Tibial nerve (tissue), 3 donors: ENCODE results near the gene BTBD9.

Experiments used
- CTCF ChIP-seq, 5 experiments: fragments of 200-600 bp in 3 of 5; fragments of 450-650 bp in 2 of 5; sonication (generic) in 3 of 5; IDR thresholded peaks; one replicate each; pipeline ENCODE4 v1.5.1; 2016 to 2019; ENCODE audit warnings: antibody characterized with exemption in 5 of 5, mild to moderate bottlenecking in 3 of 5, moderate library complexity in 2 of 5
- POLR2A ChIP-seq, 2 donors: fragments of 450-650 bp; IDR thresholded peaks; one replicate each; pipeline ENCODE4 v1.6.1; 2017; ENCODE audit warnings: antibody characterized with exemption in 2 of 2, mild to moderate bottlenecking in 2 of 2, moderate library complexity in 2 of 2

- TF ChIP-seq POLR2A (IDR thresholded peaks at IDR 0.05) = no peak
- TF ChIP-seq CTCF (IDR thresholded peaks at IDR 0.05) = no peak
Measured at GRCh38 chr6:38415231-38416005, 224.3 kb downstream of the BTBD9 start.
